HG03103 (cell line): ENCODE results near the gene FAM135A.

ENCODE experiments used
- ATAC-seq: cut with Tn5 transposase; IDR thresholded peaks from one replicate; pipeline ENCODE4 v1.9.1; 2021; ENCODE audit warnings: low read depth; ENCODE audit not compliant: unreplicated experiment

FAM135A gene

GRCh38 chr6:70413114-70413991, at the start of gene FAM135A:
TSS of gene FAM135A (plus strand) at chr6:70413508. CDS start at chr6:70428343, 14,835 bp downstream.
- ATAC-seq = peak; percentile 84

- no peak for ATAC-seq
These were observed 49.4 kb upstream of the FAM135A start for GRCh38 chr6:70363741-70364493.

GRCh38 chr6:70369332-70369950, 43.9 kb upstream of the FAM135A start:
- ATAC-seq = peak; percentile 72

GRCh38 chr6:70370496-70370895, 42.8 kb upstream of the FAM135A start:
- ATAC-seq = no peak

- ATAC-seq = no peak
These were observed 41.7 kb upstream of the FAM135A start for GRCh38 chr6:70371454-70372105.

GRCh38 chr6:70375166-70375565, 38.1 kb upstream of the FAM135A start:
- ATAC-seq = no peak

GRCh38 chr6:70375882-70376281, 37.4 kb upstream of the FAM135A start:
- ATAC-seq = no peak

- ATAC-seq = no peak
These were observed 36.7 kb upstream of the FAM135A start for GRCh38 chr6:70376628-70377027.

GRCh38 chr6:70377372-70377771, 35.9 kb upstream of the FAM135A start:
- ATAC-seq = no peak

GRCh38 chr6:70379473-70380013, 33.8 kb upstream of the FAM135A start:
- no peak for ATAC-seq

GRCh38 chr6:70380252-70380651, 33.1 kb upstream of the FAM135A start:
- ATAC-seq = peak; percentile 80

- ATAC-seq = no peak
These were observed 32.4 kb upstream of the FAM135A start for GRCh38 chr6:70380771-70381416.

- ATAC-seq = no peak
These were observed 31.9 kb upstream of the FAM135A start for GRCh38 chr6:70381417-70381782.

GRCh38 chr6:70385901-70386300, 27.4 kb upstream of the FAM135A start:
- no peak for ATAC-seq

GRCh38 chr6:70388814-70389213, 24.5 kb upstream of the FAM135A start:
- ATAC-seq = no peak

- no peak for ATAC-seq
These were observed 24.0 kb upstream of the FAM135A start for GRCh38 chr6:70389261-70389660.

- no peak for ATAC-seq
These were observed 23.2 kb upstream of the FAM135A start for GRCh38 chr6:70390067-70390466.

- ATAC-seq = no peak
These were observed 21.8 kb upstream of the FAM135A start for GRCh38 chr6:70391492-70391891.

GRCh38 chr6:70394518-70395300, 18.6 kb upstream of the FAM135A start:
- no peak for ATAC-seq
